ENCODE results near the gene SPRR2D. TPM values are rescaled to one million over a fixed set of nuclear protein-coding genes. Genes with fewer than 3 reads are reported as not detected.

The SPRR2D gene
- total RNA-seq, 4 donors from 2014 or later, result 1.2 to 22.4 (median 10.6) TPM; not detected in 1

GRCh38 chr1:152996633-152997400 lies 44.1 kb downstream of the SPRR2D start:
- H3K9me3 ChIP-seq, result peaks cover 0 to 18% (median 0%) of the 10 kb centered on the region in 3 donors
- H3K4me1 ChIP-seq, result no peaks in the 10 kb centered on the region
- no peaks in the 10 kb centered on the region for H3K36me3 ChIP-seq
- 36 to 38% methylated on average over 4 to 5 of the region's 5 CpGs for WGBS, 2 donors (ENCODE audit: low coverage in 1 of 2)
- H3K27ac ChIP-seq, result no peak overlapping the region
- H3K4me3 ChIP-seq, result no peak overlapping the region
- TF ChIP-seq POLR2A (IDR thresholded peaks at IDR 0.05), result no peak
- TF ChIP-seq POLR2AphosphoS5 (IDR thresholded peaks at IDR 0.05), result no peak
- no peak for TF ChIP-seq EP300 (IDR thresholded peaks at IDR 0.05)
- TF ChIP-seq CTCF (IDR thresholded peaks at IDR 0.05), result no peak
- ATAC-seq, result no peak
- H3K27me3 ChIP-seq, result no peaks in the 10 kb centered on the region

DNA sequence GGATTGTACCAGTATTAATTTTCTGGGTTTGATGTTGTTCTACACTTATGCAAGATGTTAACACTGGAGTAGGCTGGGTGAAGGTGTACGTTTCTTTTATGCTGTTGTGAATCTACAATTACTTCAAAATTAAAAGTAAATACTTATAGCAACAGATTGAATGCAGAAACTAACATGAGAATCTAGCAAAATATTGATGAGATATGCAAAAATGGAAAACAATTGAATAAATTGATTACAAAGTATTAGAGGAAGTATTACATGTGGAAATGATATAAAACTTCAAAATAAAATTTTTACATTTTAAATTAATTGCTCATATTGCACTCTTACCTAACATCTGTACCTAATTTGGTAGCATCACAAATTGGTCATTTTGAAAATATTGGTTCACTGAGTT lies 45.1 kb downstream of the SPRR2D start:
- peaks cover 0 to 18% (median 0%) of the 10 kb centered on the region in 3 donors for H3K9me3 ChIP-seq
- no peaks in the 10 kb centered on the region for H3K36me3 ChIP-seq
- TF ChIP-seq CTCF (IDR thresholded peaks at IDR 0.05), result no peak
- TF ChIP-seq POLR2A (IDR thresholded peaks at IDR 0.05), result no peak
- no peak for TF ChIP-seq EP300 (IDR thresholded peaks at IDR 0.05)
- no peak for TF ChIP-seq POLR2AphosphoS5 (IDR thresholded peaks at IDR 0.05)
- ATAC-seq, result no peak
- WGBS, 2 donors (ENCODE audit: low coverage in 1 of 2), result 35 to 41% methylated on average over 1 of the region's 1 CpG
- no peaks in the 10 kb centered on the region for H3K4me1 ChIP-seq
- H3K27ac ChIP-seq, result no peak overlapping the region
- no peaks in the 10 kb centered on the region for H3K27me3 ChIP-seq
- no peak overlapping the region for H3K4me3 ChIP-seq

- WGBS, 2 donors (ENCODE audit: low coverage in 1 of 2), result 67 to 86% methylated on average over 1 to 3 of the region's 6 CpGs
- Histone ChIP-seq H3K36me3 (no peaks in the 10 kb centered on the region), H3K4me3 (no peak overlapping the region), H3K4me1 (no peaks in the 10 kb centered on the region), H3K27ac (no peak overlapping the region), H3K27me3 (no peaks in the 10 kb centered on the region), H3K9me3 (peaks cover 0 to 18% (median 0%) of the 10 kb centered on the region in 3 donors)
- no peak for ATAC-seq
- TF ChIP-seq EP300 (IDR thresholded peaks at IDR 0.05), result no peak
- no peak for TF ChIP-seq CTCF (IDR thresholded peaks at IDR 0.05)
- TF ChIP-seq POLR2AphosphoS5 (IDR thresholded peaks at IDR 0.05), result no peak
- no peak for TF ChIP-seq POLR2A (IDR thresholded peaks at IDR 0.05)
These were observed 47.7 kb downstream of the SPRR2D start for GRCh38 chr1:152993186-152993585.

Small RNA genes lying within 50 kb of the gene (small RNA-seq; reads per million reads assigned to genes)
- 0 reads per million in 4 donors for gene AL356867.1
- gene RF00322, result 0 reads per million in 4 donors

Other genes with a start within 250 kb of the SPRR2D start
- not detected for gene LCE1D, start 244.4 kb downstream of the SPRR2D start, total RNA-seq
- gene LCE1C, start 234.5 kb downstream of the SPRR2D start, total RNA-seq, result not detected
- gene LCE1B, start 229.1 kb downstream of the SPRR2D start, total RNA-seq, result not detected
- gene LCE1A, start 213.6 kb downstream of the SPRR2D start, total RNA-seq, result not detected
- gene LCE6A, start 198.3 kb downstream of the SPRR2D start, total RNA-seq, result not detected
- gene LCE7A, start 181.1 kb downstream of the SPRR2D start, total RNA-seq, result not detected
- not detected for gene SMCP, start 162.8 kb downstream of the SPRR2D start, total RNA-seq
- 10 to 100 TPM in 1 of 4 donors, 1 to 10 TPM in 1, under 1 TPM in 1, not detected in 1; 0.31 to 13.7 (median 1.1) TPM for gene IVL, start 132.6 kb downstream of the SPRR2D start, total RNA-seq
- not detected for gene SPRR5, start 93.9 kb downstream of the SPRR2D start, total RNA-seq
- not detected for gene SPRR4, start 70.5 kb downstream of the SPRR2D start, total RNA-seq
- not detected for gene SPRR1A, start 57.0 kb downstream of the SPRR2D start, total RNA-seq
- gene SPRR3, start 39.4 kb downstream of the SPRR2D start, total RNA-seq, result 100 to 1,000 TPM in 1 of 4 donors, 10 to 100 TPM in 2, 1 to 10 TPM in 1; 5.9 to 291 (median 21.5) TPM
- gene SPRR1B, start 9.9 kb downstream of the SPRR2D start, total RNA-seq, result 10 to 100 TPM in 2 of 4 donors, not detected in 2; 15.1 to 30.0 TPM
- 10 to 100 TPM in 2 of 4 donors, under 1 TPM in 1, not detected in 1; 0.67 to 59.3 (median 22.1) TPM for gene SPRR2A, start 16.4 kb upstream of the SPRR2D start, total RNA-seq
- gene SPRR2B, start 30.5 kb upstream of the SPRR2D start, total RNA-seq, result not detected
- 10 to 100 TPM in 2 of 4 donors, 1 to 10 TPM in 1, not detected in 1; 2.1 to 20.8 (median 13.5) TPM for gene SPRR2E, start 53.4 kb upstream of the SPRR2D start, total RNA-seq
- gene SPRR2F, start 72.4 kb upstream of the SPRR2D start, total RNA-seq, result 10 to 100 TPM in 1 of 4 donors, 1 to 10 TPM in 1, not detected in 2; 7.7 to 12.0 TPM
- gene SPRR2G, start 109.8 kb upstream of the SPRR2D start, total RNA-seq, result not detected
- gene LELP1, start 162.3 kb upstream of the SPRR2D start, total RNA-seq, result not detected
- not detected for gene PRR9, start 176.5 kb upstream of the SPRR2D start, total RNA-seq
- not detected for gene LORICRIN, start 218.6 kb upstream of the SPRR2D start, total RNA-seq